PC-9 (cell line): ENCODE measurements around the gene TMEM14A. TPM values are rescaled to one million over a fixed set of nuclear protein-coding genes. Genes with fewer than 3 reads are reported as not detected.

Experiments
- Bru-seq: library from RNA; stranded (reverse); fragments of 400-500 nt; gene quantifications from one replicate; lab custom pipeline; 2021; lab: Mats Ljungman, UMichigan
- BruChase-seq, 2 experiments: library from RNA; stranded (reverse); fragments of 400-500 nt; gene quantifications; one replicate each; lab custom pipeline; 2021; lab: Mats Ljungman, UMichigan
- BruUV-seq: library from RNA; stranded (reverse); fragments of 400-500 nt; replicated peaks from 2 replicates; lab custom pipeline; 2021; lab: Mats Ljungman, UMichigan
- CTCF ChIA-PET: fragments of 300-600 bp; sonication (Branson Sonifier 250); formaldehyde crosslinking; loops from one replicate; lab custom pipeline; 2022; ENCODE audit warnings: antibody characterized with exemption; lab: Charles Lee
- POLR2A ChIA-PET: fragments of 300-600 bp; sonication (Branson Sonifier 250); formaldehyde crosslinking; loops from one replicate; lab custom pipeline; 2022; ENCODE audit warnings: antibody characterized with exemption; ENCODE audit not compliant: unreplicated experiment; lab: Charles Lee
- DNase-seq, 2 experiments: peaks; one replicate each; pipeline versions ENCODE4 v3.0.0 to v3.0.0-alpha.2; 2015 to 2022; ENCODE audit warnings: mixed read lengths in 1 of 2
- H2AFZ ChIP-seq: fragments of 200-600 bp; sonication (generic); 2 replicates; pipeline ENCODE4 v1.8.1; 2017; ENCODE audit warnings: antibody characterized with exemption
- H3F3A ChIP-seq: fragments of 200-600 bp; sonication (generic); 2 replicates; pipeline ENCODE4 v1.8.1; 2017; ENCODE audit warnings: antibody characterized with exemption, mild to moderate bottlenecking, low read depth; ENCODE audit not compliant: insufficient read depth
- H3K27ac ChIP-seq: fragments of 200-600 bp; sonication (generic); 2 replicates; pipeline ENCODE4 v1.6.1; 2016; ENCODE audit warnings: mixed run types
- H3K27me3 ChIP-seq: fragments of 200-600 bp; sonication (generic); 2 replicates; pipeline ENCODE4 v1.6.1; 2016; ENCODE audit warnings: low read depth, mixed run types; ENCODE audit not compliant: insufficient read depth
- H3K36me3 ChIP-seq: fragments of 200-600 bp; sonication (generic); 2 replicates; pipeline ENCODE4 v1.6.1; 2016; ENCODE audit warnings: low read depth, mixed run types
- H3K4me1 ChIP-seq: fragments of 200-600 bp; sonication (generic); replicated peaks from 2 replicates; pipeline ENCODE4 v1.6.1; 2016; ENCODE audit warnings: mixed run types; ENCODE audit not compliant: insufficient read depth
- H3K4me2 ChIP-seq: fragments of 200-600 bp; sonication (generic); 2 replicates; pipeline ENCODE4 v1.6.1; 2017; ENCODE audit warnings: mixed run types
- H3K4me3 ChIP-seq: fragments of 200-600 bp; sonication (generic); 2 replicates; pipeline ENCODE4 v1.6.1; 2016; ENCODE audit warnings: mixed run types
- H3K79me2 ChIP-seq: fragments of 200-600 bp; sonication (generic); 2 replicates; pipeline ENCODE4 v1.6.1; 2017; ENCODE audit warnings: low read depth, mixed run types
- H3K9me2 ChIP-seq: fragments of 200-600 bp; sonication (generic); 2 replicates; pipeline ENCODE4 v1.8.1; 2017; ENCODE audit warnings: mild to moderate bottlenecking; ENCODE audit not compliant: insufficient read depth
- H3K9me3 ChIP-seq: fragments of 200-600 bp; sonication (generic); 2 replicates; pipeline ENCODE4 v1.8.1; 2016; ENCODE audit warnings: low read depth; ENCODE audit not compliant: insufficient read depth
- H4K20me1 ChIP-seq: fragments of 200-600 bp; sonication (generic); 2 replicates; pipeline ENCODE4 v1.8.1; 2017; ENCODE audit not compliant: insufficient read depth
- EZH2 ChIP-seq: fragments of 200-600 bp; sonication (generic); IDR thresholded peaks from 2 replicates; pipeline ENCODE4 v1.8.0; 2017; ENCODE audit warnings: antibody characterized with exemption, low read depth
- intact Hi-C: fragments of 100-400 bp; cut with micrococcal nuclease; formaldehyde crosslinking; loops from one replicate; pipeline ENCODE4 v1.10.0; 2022; ENCODE audit not compliant: unreplicated experiment
- long read RNA-seq: library from polyadenylated mRNA; stranded (forward); transcript quantifications from one replicate; pipeline ENCODE4 v2.0.0, GENCODE V29; 2022
- total RNA-seq: library from RNA; stranded (reverse); gene quantifications from 2 replicates; pipeline ENCODE4 v1.2.3, GENCODE V29; 2021
- TF ChIP-seq, protein P1 (sequence below): fragments of 200-600 bp; sonication (generic); conservative IDR thresholded peaks from 2 replicates; pipeline ENCODE4 v1.6.1; 2017; ENCODE audit warnings: mixed run types, antibody characterized with exemption, mild to moderate bottlenecking, moderate library complexity

TMEM14A gene, protein sequence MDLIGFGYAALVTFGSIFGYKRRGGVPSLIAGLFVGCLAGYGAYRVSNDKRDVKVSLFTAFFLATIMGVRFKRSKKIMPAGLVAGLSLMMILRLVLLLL
- total RNA-seq (48.9 and 75.2 TPM in 2 replicates), Bru-seq, nascent RNA (percentile 62 among the genes with signal in this experiment), BruChase-seq, experiment 1, labeled RNA remaining after a 2-hour chase (percentile 67 among the genes with signal in this experiment), BruChase-seq, experiment 2, labeled RNA remaining after a 6-hour chase (percentile 65 among the genes with signal in this experiment)
- long read RNA-seq, transcript TMEM14A-201 (5 exons, 992 nt): major isoform, 246 of 272 reads
- long read RNA-seq, partial matches to known transcripts: 4 of 272 reads
- long read RNA-seq, other reads (novel, unspliced or antisense): 22 of 272 reads

DNA sequence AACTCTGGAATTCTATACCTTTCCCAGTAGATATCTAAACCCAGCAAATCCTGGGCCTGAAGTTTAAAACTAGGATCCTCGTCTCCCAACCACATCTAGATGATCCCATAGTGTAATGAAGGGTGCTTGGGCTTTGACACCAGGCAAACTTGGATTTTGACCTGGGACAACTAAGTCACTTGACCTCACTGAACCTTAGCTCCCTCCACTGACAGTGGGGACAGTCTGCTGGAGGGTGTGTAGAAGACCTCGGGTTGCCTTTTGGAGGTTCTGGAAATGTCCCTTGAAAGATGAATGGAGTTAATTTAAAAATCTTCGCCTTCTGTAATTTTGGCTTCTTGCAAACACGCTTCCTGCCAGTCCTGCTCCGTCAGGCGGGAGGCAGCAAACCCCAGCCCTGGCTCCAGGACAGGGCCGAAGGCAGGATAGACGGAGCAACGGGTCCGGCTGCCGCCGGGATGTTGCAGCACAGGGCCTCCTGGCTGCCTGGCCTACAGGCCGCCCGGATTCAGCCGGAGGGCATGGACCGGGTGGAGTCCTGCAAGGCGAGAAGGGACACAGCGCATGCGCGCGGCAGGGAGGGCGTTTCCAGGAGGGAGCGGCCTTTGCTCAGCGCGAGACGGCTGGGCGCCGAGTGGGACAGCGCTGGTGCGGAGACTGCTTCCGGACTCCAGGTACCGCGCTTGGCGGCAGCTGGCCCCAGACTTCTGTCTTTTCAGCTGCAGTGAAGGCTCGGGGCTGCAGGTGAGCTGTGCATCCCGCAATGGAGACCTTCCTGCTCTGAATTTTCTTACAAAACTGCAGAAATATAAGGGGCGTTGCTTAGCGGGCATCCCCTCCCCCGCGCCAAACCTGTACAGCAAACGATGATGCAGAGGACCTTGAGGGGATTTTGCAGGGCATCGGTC lies at the start of gene TMEM14A:
TSS of gene TMEM14A (plus strand) at position 612 of the 908 bp plus-strand sequence. CDS start 5,990 bp downstream, outside the sequence.
- H3K4me3 ChIP-seq: peak within 1 kb of the TSS; percentile 69
- H3K27ac ChIP-seq: no peak within 1 kb of the TSS
- H3K27me3 ChIP-seq: no peaks in the 10 kb centered on the region
- BruUV-seq: no TSS peak
- H3K9me2 ChIP-seq: no peaks in the 10 kb centered on the region
- intact Hi-C loops: loop anchor here (2.0 kb wide), 3 partner anchors 324 to 394 kb away; partner anchors contain the start of genes FBXO9, GSTA4 and MCM3
- peak; percentile 85 to 96 for DNase-seq
- peaks cover 27% of the 10 kb centered on the region for H3K79me2 ChIP-seq
- no peaks in the 10 kb centered on the region for H3K36me3 ChIP-seq
- H3F3A ChIP-seq: no peaks in the 10 kb centered on the region; the same call in 1 of the 2 replicates
- peak within 1 kb of the TSS; percentile 93 for H3K4me2 ChIP-seq
- POLR2A ChIA-PET: interaction anchor here (0.6 kb wide), 1 partner anchor 972 kb away, joined by 4 read pairs; no protein-coding TSS in a partner anchor
- H2AFZ ChIP-seq: peak within 1 kb of the TSS; percentile 86
- no peaks in the 10 kb centered on the region for H4K20me1 ChIP-seq
- peaks cover 22% of the 10 kb centered on the region for H3K4me1 ChIP-seq
- H3K9me3 ChIP-seq: no peaks in the 10 kb centered on the region
- CTCF ChIA-PET: interaction anchor here (0.6 kb wide), 1 partner anchor 501 kb away, joined by 3 read pairs; no protein-coding TSS in a partner anchor
- TF ChIP-seq EZH2: no peak
- TF ChIP-seq, protein P1, sequence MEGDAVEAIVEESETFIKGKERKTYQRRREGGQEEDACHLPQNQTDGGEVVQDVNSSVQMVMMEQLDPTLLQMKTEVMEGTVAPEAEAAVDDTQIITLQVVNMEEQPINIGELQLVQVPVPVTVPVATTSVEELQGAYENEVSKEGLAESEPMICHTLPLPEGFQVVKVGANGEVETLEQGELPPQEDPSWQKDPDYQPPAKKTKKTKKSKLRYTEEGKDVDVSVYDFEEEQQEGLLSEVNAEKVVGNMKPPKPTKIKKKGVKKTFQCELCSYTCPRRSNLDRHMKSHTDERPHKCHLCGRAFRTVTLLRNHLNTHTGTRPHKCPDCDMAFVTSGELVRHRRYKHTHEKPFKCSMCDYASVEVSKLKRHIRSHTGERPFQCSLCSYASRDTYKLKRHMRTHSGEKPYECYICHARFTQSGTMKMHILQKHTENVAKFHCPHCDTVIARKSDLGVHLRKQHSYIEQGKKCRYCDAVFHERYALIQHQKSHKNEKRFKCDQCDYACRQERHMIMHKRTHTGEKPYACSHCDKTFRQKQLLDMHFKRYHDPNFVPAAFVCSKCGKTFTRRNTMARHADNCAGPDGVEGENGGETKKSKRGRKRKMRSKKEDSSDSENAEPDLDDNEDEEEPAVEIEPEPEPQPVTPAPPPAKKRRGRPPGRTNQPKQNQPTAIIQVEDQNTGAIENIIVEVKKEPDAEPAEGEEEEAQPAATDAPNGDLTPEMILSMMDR: no peak

DNA sequence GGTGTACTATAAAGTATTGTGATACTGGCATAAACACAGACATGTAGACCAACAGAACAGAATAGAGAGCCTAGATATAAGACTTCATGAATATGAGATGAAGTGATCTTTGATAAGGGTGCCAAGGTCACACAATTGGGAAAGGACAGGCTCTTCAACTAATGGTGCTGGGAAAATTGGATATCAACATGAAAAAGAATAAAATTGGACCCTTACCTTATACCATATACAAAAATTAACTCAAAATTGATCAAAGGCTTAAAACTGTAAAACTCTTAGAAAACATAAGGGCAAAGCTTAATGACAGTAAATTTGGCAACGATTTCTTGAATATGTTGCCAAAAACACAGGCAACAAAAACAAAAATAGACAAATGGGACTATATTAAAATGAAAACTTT lies 49.3 kb upstream of the TMEM14A start:
- H3K4me3 ChIP-seq: no peak overlapping the region
- intact Hi-C loops: no loop called here
- no peak overlapping the region for H3K4me2 ChIP-seq
- no peaks in the 10 kb centered on the region for H3F3A ChIP-seq
- no peaks in the 10 kb centered on the region for H3K4me1 ChIP-seq
- TF ChIP-seq EZH2: no peak
- TF ChIP-seq, protein P1: no peak
- no peaks in the 10 kb centered on the region for H3K36me3 ChIP-seq
- 0 out of 2 replicates have a peak, but pooled peaks cover 4% of the 10 kb centered on the region for H3K9me2 ChIP-seq
- no peaks in the 10 kb centered on the region for H3K27me3 ChIP-seq
- DNase-seq: no peak
- H3K27ac ChIP-seq: no peak overlapping the region
- H4K20me1 ChIP-seq: no peaks in the 10 kb centered on the region
- no peaks in the 10 kb centered on the region for H3K9me3 ChIP-seq
- H2AFZ ChIP-seq: no peak overlapping the region
- ChIA-PET CTCF (no interaction called here), POLR2A (no interaction called here)
- no TSS peak for BruUV-seq
- H3K79me2 ChIP-seq: no peaks in the 10 kb centered on the region

DNA sequence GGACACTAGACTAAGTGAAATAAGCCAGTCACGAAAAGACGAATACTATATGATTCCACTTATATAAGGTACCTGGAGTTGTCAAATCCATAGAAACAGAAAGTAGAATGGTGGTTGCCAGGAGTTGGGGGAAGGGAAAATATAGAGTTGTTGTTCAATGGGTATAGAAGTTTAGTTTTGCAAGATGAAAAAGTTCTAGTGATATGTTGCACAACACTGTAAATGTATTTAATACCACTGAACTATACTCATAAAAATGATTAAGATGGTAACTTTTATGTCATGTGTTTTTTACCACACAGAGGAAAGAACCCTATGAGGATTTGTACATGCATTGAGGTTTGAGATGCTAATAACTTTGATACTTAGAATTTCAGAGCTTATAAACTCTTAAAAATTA lies 48.1 kb upstream of the TMEM14A start:
- Histone ChIP-seq H2AFZ (no peak overlapping the region), H3K4me2 (no peak overlapping the region), H3K36me3 (no peaks in the 10 kb centered on the region), H3K4me3 (no peak overlapping the region), H3K27me3 (no peaks in the 10 kb centered on the region), H4K20me1 (no peaks in the 10 kb centered on the region), H3F3A (no peaks in the 10 kb centered on the region), H3K9me2 (0 out of 2 replicates have a peak, but pooled peaks cover 4% of the 10 kb centered on the region), H3K27ac (no peak overlapping the region), H3K4me1 (no peaks in the 10 kb centered on the region), H3K79me2 (no peaks in the 10 kb centered on the region), H3K9me3 (no peaks in the 10 kb centered on the region)
- no peak for DNase-seq
- ChIA-PET CTCF (no interaction called here), POLR2A (no interaction called here)
- TF ChIP-seq, protein P1: no peak
- no peak for TF ChIP-seq EZH2
- intact Hi-C loops: no loop called here
- BruUV-seq: no TSS peak
